Muscle layer of colon (tissue), 2 donors: ENCODE data around the gene ABCA4.
A peak's percentile ranks its signal among the peaks of the same experiment; 100 is the strongest.

Experiments used
- H3K27ac ChIP-seq: one replicate; pipeline ENCODE4 v1.7.0; 2013; ENCODE audit warnings: low read depth, mild to moderate bottlenecking, low read length, moderate library complexity
- H3K27me3 ChIP-seq, 2 donors: one replicate each; pipeline ENCODE4 v1.7.0; 2013; ENCODE audit warnings: low read length in 2 of 2, mild to moderate bottlenecking in 2 of 2; ENCODE audit not compliant: insufficient read depth in 2 of 2, control insufficient read depth in 1 of 2
- H3K36me3 ChIP-seq: one replicate; pipeline ENCODE4 v1.7.0; 2013; ENCODE audit warnings: mild to moderate bottlenecking, low read length; ENCODE audit not compliant: insufficient read depth
- H3K4me1 ChIP-seq: one replicate; pipeline ENCODE4 v1.7.0; 2013; ENCODE audit warnings: mild to moderate bottlenecking, low read length; ENCODE audit not compliant: insufficient read depth
- H3K4me3 ChIP-seq, 2 donors: one replicate each; pipeline ENCODE4 v1.7.0; 2013; ENCODE audit warnings: low read length in 2 of 2, low read depth in 1 of 2, mild to moderate bottlenecking in 1 of 2, moderate library complexity in 1 of 2
- H3K9ac ChIP-seq: one replicate; pipeline ENCODE4 v1.7.0; 2013; ENCODE audit warnings: low read length
- H3K9me3 ChIP-seq: one replicate; pipeline ENCODE4 v1.7.0; 2013; ENCODE audit warnings: mild to moderate bottlenecking, low read length
- donor health status: abdominal sarcoma.
- donor health status: Adenocarcinoma of cecum.

Gene ABCA4

GRCh38 chr1:94072840-94073522 lies 48.0 kb downstream of the ABCA4 start:
- no peak overlapping the region for H3K27ac ChIP-seq

DNA sequence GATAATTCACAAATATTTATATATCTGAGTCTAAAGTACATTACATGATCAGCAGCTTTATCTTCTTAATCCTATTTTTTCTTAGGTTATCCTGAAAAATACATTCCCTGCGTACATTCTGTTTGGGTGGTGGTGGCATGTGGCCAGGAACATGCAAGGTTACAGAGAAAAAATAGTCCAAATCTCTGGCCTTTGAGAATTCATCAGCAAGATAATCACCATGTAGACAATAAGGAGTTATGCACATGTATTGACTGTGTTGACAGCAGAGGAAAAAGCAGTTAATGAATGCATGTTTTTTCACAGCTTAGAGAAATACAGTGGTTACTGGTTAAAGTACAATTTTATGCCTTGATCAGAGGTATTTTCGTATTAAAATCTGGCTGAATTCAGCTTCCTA lies 49.0 kb downstream of the ABCA4 start:
- peaks cover 27% of the 10 kb centered on the region for H3K4me1 ChIP-seq
- no peak overlapping the region for H3K27ac ChIP-seq
- H3K4me3 ChIP-seq = no peak overlapping the region
- no peaks in the 10 kb centered on the region for H3K9me3 ChIP-seq
- H3K9ac ChIP-seq = no peak overlapping the region
- no peaks in the 10 kb centered on the region for H3K27me3 ChIP-seq
- H3K36me3 ChIP-seq = no peaks in the 10 kb centered on the region

More at GRCh38 chr1:94072840-94073522, 48.0 kb downstream of the ABCA4 start:
- Histone ChIP-seq H3K4me1 (peaks cover 27% of the 10 kb centered on the region), H3K36me3 (no peaks in the 10 kb centered on the region), H3K9me3 (no peaks in the 10 kb centered on the region), H3K4me3 (no peak overlapping the region), H3K9ac (no peak overlapping the region), H3K27me3 (no peaks in the 10 kb centered on the region)

- Histone ChIP-seq H3K27ac (no peak overlapping the region), H3K27me3 (no peaks in the 10 kb centered on the region), H3K4me3 (no peak overlapping the region), H3K9ac (no peak overlapping the region), H3K36me3 (no peaks in the 10 kb centered on the region), H3K9me3 (no peaks in the 10 kb centered on the region), H3K4me1 (peaks cover 27% of the 10 kb centered on the region)
Observed at GRCh38 chr1:94071391-94071790, 49.6 kb downstream of the ABCA4 start.

GRCh38 chr1:94070865-94071264 lies 50.1 kb downstream of the ABCA4 start:
- H3K36me3 ChIP-seq = no peaks in the 10 kb centered on the region
- no peak overlapping the region for H3K9ac ChIP-seq
- no peak overlapping the region for H3K27ac ChIP-seq
- no peak overlapping the region for H3K4me3 ChIP-seq
- no peaks in the 10 kb centered on the region for H3K27me3 ChIP-seq
- peaks cover 27% of the 10 kb centered on the region for H3K4me1 ChIP-seq
- H3K9me3 ChIP-seq = no peaks in the 10 kb centered on the region

DNA sequence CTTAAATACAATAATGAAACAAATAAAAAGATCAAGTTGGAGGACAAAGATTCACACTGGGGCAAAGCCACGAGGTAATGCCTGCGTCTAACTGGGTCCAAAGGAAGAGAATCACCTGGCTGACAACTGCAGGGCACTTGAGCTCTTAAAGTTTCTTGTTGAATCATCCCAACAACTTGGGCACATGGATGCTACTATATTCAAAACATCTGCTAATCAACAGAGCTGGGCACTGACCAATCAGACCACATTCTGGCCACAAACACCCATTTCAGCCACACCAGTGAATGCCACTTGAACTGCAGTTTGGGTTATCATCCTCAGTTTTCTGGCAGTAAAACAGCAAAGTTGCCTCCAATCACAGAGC lies 51.0 kb downstream of the ABCA4 start:
- Histone ChIP-seq H3K9ac (no peak overlapping the region), H3K27me3 (no peaks in the 10 kb centered on the region), H3K4me1 (peaks cover 27% of the 10 kb centered on the region), H3K36me3 (no peaks in the 10 kb centered on the region), H3K4me3 (no peak overlapping the region), H3K27ac (peak overlapping the region; percentile 30), H3K9me3 (no peaks in the 10 kb centered on the region)

DNA sequence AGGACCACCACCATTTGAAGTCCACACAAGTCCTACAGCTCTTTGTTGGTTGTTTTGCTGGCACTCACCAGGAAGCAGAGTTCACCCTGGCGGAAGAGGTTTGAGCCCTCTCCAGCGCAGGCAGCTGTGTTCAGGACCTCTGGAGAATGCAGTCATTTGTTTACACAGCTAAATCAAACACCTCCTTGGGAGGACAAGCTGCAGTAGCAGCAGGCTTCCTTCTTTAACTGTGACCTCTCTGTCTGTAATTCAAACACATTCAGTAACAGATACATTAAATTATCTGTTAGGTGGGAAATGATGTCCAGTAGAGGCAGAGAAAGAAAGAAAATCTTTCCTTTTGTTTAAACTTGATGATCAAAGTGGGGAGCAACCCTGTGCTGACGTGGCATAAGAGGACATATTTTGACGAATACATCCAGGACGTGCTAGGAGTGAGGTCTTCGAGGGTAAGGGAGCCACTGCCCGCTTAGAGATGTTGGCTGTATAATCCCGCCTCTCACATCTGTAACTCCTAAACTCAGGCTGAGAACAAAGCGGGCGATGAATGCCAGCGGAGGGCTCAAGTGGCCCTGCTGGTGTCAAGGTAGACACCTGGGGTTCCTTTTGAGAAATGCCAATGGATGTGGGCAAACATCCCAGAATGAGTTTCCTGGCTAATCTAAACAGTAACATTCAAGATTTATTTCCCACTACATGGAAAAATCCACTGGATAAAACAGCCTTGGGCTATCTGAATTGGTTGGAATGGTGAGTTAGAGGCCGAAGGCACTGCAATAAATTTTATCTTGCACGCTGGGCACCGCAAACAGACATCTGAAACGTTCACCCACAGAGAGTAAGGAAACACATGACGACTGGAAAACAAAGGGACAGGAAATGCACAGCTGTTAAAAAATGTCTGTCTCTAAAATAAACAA lies 51.7 kb downstream of the ABCA4 start:
- H3K9ac ChIP-seq = no peak overlapping the region
- no peak overlapping the region for H3K27ac ChIP-seq
- H3K4me1 ChIP-seq = peaks cover 29% of the 10 kb centered on the region

GRCh38 chr1:94068096-94068998 lies 52.6 kb downstream of the ABCA4 start:
- no peak overlapping the region for H3K4me3 ChIP-seq
- no peak overlapping the region for H3K27ac ChIP-seq
- no peaks in the 10 kb centered on the region for H3K9me3 ChIP-seq
- no peaks in the 10 kb centered on the region for H3K36me3 ChIP-seq
- H3K9ac ChIP-seq = no peak overlapping the region
- H3K4me1 ChIP-seq = peaks cover 39% of the 10 kb centered on the region
- H3K27me3 ChIP-seq = no peaks in the 10 kb centered on the region

More for the DNA sequence above, 51.7 kb downstream of the ABCA4 start:
- no peaks in the 10 kb centered on the region for H3K36me3 ChIP-seq
- H3K27me3 ChIP-seq = no peaks in the 10 kb centered on the region
- H3K4me3 ChIP-seq = peak overlapping the region in 1 of 2 donors; percentile 26
- H3K9me3 ChIP-seq = no peaks in the 10 kb centered on the region

- Histone ChIP-seq H3K27me3 (no peaks in the 10 kb centered on the region), H3K4me1 (peaks cover 43% of the 10 kb centered on the region), H3K27ac (no peak overlapping the region)
Observed at GRCh38 chr1:94067196-94067595, 53.8 kb downstream of the ABCA4 start.

DNA sequence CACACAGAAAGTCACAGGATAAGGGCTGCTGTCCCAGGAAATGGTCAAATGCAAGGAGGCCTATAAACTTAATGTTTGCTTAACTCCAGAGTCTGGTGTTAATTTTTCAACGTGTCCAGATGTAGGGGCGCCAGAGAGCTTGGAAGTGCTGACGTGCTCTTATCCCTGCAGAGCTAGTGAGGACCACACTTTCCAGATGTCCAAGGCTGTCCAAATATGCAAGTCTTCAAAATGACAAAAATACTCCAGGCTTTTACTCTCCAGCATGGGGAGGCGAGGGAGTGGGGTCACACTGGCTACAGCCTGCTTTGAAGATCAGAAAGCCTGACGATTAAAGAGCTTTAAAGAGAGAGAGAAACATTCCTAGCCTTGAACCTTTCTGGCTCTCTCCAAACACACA lies 57.6 kb downstream of the ABCA4 start:
- Histone ChIP-seq H3K27ac (no peak overlapping the region), H3K4me1 (peaks cover 25% of the 10 kb centered on the region), H3K9me3 (no peaks in the 10 kb centered on the region), H3K27me3 (no peaks in the 10 kb centered on the region), H3K36me3 (no peaks in the 10 kb centered on the region), H3K9ac (no peak overlapping the region), H3K4me3 (no peak overlapping the region)

More at GRCh38 chr1:94067196-94067595, 53.8 kb downstream of the ABCA4 start:
- Histone ChIP-seq H3K9me3 (no peaks in the 10 kb centered on the region), H3K36me3 (no peaks in the 10 kb centered on the region), H3K9ac (no peak overlapping the region), H3K4me3 (no peak overlapping the region)

GRCh38 chr1:94061513-94062443 lies 59.2 kb downstream of the ABCA4 start:
- H3K9me3 ChIP-seq = no peaks in the 10 kb centered on the region
- no peak overlapping the region for H3K4me3 ChIP-seq
- no peaks in the 10 kb centered on the region for H3K27me3 ChIP-seq
- peaks cover 20% of the 10 kb centered on the region for H3K4me1 ChIP-seq
- no peak overlapping the region for H3K9ac ChIP-seq
- no peaks in the 10 kb centered on the region for H3K36me3 ChIP-seq
- no peak overlapping the region for H3K27ac ChIP-seq
